HT-29 (cell line): ENCODE measurements around the gene FGFRL1. TPM values are rescaled to one million over a fixed set of nuclear protein-coding genes. Genes with fewer than 3 reads are reported as not detected.
A peak's percentile ranks its signal among the peaks of the same experiment; 100 is the strongest.

Experiments used
- DNase-seq: peaks from one replicate; pipeline ENCODE4 v3.0.0-alpha.2; 2015; ENCODE audit warnings: low spot score
- total RNA-seq: library from RNA; depleted of rRNA; stranded (reverse); fragments of >200 nt; shearing (Covaris generic); gene quantifications from 2 replicates; pipeline ENCODE4 v1.2.3, GENCODE V29; 2014

Gene FGFRL1
- total RNA-seq, 1 experiment from 2014 or later, result 76.9 TPM

- no peak for DNase-seq
These were observed 10.8 kb downstream of the FGFRL1 start for GRCh38 chr4:1022051-1022738.

- DNase-seq, result no peak
These were observed 11.3 kb downstream of the FGFRL1 start for GRCh38 chr4:1022739-1023066.

- DNase-seq, result no peak
These were observed 11.7 kb downstream of the FGFRL1 start for GRCh38 chr4:1023075-1023640.

- no peak for DNase-seq
These were observed 12.7 kb downstream of the FGFRL1 start for GRCh38 chr4:1023895-1024740.

- no peak for DNase-seq
These were observed 13.6 kb downstream of the FGFRL1 start for GRCh38 chr4:1024882-1025545.

GRCh38 chr4:1026115-1026514, 14.7 kb downstream of the FGFRL1 start:
- DNase-seq, result peak; percentile 41

GRCh38 chr4:1027219-1027914, 15.9 kb downstream of the FGFRL1 start:
- peak; percentile 24 for DNase-seq

- no peak for DNase-seq
These were observed 16.5 kb downstream of the FGFRL1 start for GRCh38 chr4:1027915-1028238.

- no peak for DNase-seq
These were observed 17.3 kb downstream of the FGFRL1 start for GRCh38 chr4:1028574-1029220.

- DNase-seq, result peak; percentile 19
These were observed 18.1 kb downstream of the FGFRL1 start for GRCh38 chr4:1029529-1029928.

GRCh38 chr4:1030031-1030430, 18.6 kb downstream of the FGFRL1 start:
- DNase-seq, result peak; percentile 52

- DNase-seq, result peak; percentile 23
These were observed 19.1 kb downstream of the FGFRL1 start for GRCh38 chr4:1030559-1030958.

- no peak for DNase-seq
These were observed 19.9 kb downstream of the FGFRL1 start for GRCh38 chr4:1031346-1031745.

GRCh38 chr4:1031956-1032795, 20.8 kb downstream of the FGFRL1 start:
- peak; percentile 42 for DNase-seq

- no peak for DNase-seq
These were observed 21.4 kb downstream of the FGFRL1 start for GRCh38 chr4:1032861-1033260.

- peak; percentile 49 for DNase-seq
These were observed 22.6 kb downstream of the FGFRL1 start for GRCh38 chr4:1033840-1034551.

GRCh38 chr4:1035510-1035909, 24.1 kb downstream of the FGFRL1 start:
- peak; percentile 66 for DNase-seq

- DNase-seq, result no peak
These were observed 24.7 kb downstream of the FGFRL1 start for GRCh38 chr4:1036095-1036494.

- DNase-seq, result no peak
These were observed 25.8 kb downstream of the FGFRL1 start for GRCh38 chr4:1036976-1037810.
